NCI-H1694 treated with DMSO at 0.1 percent for 48 hours (cell line): ENCODE measurements around the gene SH3PXD2A.
"Not testable (repeated sequence)": the region's sequence is repeated elsewhere in the genome, so short reads cannot be mapped to it uniquely, and the experiment has no call there.

Experiments
- DNase-seq: peaks from one replicate; lab custom pipeline; 2025; lab: John Stamatoyannopoulos, UW

The SH3PXD2A gene

DNA sequence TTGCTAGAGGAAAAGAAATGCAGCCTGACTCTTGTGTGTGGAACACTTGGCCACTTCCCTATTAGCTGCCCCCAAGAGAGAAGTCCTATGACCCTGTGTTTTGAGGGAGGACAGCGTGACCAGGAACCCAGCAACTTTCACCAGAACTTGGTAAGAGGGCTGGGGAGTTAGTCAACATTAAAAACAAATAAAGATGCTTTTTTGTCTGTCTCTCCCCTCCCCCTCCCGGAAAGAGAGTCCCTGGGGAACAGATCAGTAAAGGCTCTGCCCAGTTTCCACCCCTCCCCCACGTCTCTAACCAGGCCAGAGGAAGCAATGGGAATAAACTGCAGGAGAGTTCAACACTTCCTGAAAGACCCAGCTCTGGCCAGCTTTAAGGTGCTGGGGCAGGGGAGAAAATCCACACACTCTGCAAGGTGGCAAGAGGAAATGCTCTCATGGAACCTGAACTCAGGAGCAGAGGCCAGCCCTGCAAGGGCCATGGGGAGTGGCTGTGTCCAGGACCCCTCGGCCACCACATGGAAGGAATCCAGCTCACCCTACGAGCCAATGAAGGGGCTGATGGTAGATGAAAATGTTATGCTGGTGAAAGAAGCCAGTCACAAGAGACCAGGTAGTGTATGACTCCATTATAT, 21.5 kb downstream of the SH3PXD2A start:
- no peak for DNase-seq

DNA sequence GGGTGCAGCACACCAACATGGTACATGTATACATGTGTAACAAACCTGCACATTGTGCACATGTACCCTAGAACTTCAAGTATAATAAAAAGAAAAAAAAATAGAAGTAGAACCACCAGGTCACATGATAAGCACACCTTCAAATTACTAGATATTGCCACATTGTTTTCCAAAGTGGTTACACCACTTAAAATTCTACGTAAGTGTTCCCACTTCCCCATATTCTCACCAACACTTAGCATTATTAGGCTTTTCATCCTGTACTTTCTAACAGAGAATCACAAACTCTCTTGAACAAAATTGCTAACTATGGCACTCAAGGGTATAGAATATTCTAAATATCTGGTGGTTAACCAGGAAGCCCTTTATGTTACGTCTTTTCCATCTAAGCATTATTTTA, 22.6 kb downstream of the SH3PXD2A start:
- DNase-seq, result no peak

DNA sequence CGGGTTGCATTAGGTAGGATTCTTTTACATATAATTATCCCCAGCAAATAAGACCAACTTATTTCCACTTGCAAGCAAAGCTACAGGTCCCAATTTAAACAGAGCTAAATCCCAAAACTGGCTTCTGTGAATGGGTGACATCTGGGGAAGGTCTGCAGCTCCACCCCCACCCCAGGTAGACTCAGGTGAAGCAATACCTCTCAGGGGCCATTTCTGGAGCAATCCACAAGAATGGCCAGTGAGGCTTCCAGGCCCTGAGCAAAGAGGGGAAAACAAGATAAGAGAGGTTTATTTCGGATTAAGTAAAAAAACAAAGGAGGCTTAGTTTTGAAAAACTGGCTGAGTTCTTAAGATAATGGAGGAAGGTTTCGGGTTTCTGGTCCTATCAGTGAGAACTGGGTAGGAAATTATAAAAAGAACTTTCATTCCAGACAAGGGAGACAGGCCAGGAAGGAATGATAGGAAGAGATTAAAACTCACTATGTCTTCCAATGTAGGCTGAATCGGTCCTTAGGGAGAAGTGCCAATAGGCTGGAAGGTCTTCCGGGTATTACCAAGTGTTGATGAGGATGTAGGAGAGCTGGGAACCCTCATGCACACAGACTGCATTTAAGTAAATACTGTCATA, 25.4 kb downstream of the SH3PXD2A start:
- DNase-seq, result no peak

DNA sequence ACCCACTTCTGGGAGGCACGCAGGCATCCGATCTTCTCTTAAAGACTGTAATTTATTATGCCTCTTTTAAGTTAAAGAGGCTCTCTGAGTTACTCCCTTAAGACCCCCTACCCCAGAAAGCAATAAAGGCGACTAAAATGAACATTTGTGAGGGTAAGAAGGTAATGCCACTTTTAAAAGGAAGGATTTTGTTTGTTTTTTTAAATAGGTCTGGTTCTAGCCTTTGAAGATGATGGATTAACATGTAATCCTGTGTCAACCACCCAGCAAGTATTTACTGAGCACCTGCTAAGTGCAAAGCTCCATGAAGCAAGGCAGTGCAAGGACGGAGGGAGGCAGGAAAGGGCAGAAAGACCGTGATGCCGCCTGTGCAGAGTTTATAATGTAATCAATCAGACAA, 26.1 kb downstream of the SH3PXD2A start:
- no peak for DNase-seq

DNA sequence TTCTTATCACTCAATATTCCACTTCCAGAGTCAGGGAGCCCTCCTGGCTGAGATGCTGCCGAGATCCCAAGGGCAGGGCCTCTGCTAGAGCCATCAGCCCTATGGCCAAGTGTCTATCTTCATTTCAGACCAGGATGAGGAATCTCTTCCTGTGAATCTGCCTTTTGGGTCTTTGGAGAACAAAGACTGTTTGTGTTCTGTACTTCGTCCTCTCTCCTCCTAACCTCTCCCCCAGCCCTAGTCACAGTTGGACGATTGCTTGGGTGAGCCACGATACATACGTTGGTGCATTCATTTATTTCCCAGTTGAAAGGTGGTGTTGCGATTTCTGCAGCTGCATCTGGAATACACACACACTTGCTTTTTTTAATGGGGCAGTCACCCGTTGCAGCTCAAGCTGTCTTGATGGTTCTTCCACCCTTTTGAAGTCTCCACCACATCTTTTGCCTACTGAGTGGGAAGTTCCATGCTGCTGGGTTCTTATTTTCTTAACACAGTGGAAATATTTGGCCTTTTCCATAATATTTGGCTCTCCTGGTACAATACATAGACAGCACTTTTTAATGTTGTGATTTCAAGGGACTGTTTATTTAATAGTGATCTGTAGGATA, 26.7 kb downstream of the SH3PXD2A start:
- no peak for DNase-seq

DNA sequence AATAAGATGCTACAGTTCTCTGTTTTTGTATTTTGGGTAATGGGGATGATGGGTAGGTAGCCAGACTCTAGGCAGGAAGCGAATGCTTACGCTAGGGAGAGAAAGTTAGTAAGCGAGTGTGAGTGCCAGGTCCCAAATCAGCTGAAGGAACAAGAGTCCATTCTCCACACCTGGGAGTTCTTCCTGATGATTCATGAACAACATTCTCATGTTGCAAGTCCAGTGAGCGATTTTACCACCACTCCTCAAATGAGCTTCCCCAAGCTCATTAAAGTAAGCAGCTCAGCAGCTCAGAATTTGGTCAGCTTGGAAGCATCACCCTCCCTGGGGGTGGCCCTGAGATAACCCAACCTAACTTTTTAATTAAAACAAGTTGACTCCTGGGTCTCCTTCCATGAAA, 27.3 kb downstream of the SH3PXD2A start:
- no peak for DNase-seq

DNA sequence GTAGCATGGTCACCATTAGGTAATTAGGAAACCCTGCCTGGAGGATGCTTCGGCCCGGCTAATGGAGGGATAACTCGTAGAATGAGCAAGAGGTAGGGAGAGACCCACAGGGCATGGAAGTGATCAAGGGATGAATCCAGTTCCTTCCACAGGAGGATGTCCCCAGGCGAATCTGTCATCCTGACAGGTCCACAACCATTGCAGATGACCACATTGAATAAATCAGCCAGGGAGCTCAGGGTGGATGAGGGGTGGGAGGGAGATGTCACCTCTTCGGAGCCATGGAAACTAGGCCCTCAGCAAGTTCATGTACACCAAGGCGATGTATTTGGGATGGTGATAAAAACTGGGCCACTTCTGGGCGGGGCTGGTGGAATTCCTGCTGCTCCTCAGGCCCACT, 28.5 kb downstream of the SH3PXD2A start:
- no peak for DNase-seq

DNA sequence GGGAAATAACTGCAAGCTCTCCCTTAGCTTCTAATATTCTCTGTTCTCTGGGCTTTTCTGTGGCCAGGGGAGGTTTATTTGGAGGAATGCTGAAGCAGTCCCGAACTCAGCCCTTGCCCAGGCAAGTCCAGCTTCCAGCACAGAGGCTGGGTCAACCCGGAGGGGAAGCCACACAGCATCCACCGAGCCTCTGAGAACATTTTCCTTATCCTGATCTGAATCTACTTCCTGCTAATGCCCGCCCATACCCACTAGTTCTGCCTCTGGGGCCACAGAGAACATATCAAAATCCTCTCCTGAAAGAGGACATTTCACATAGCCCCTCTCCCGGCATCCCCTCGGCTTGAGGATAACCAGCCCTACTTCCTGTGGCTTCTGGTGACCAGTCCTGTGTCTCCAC, 31.1 kb downstream of the SH3PXD2A start:
- DNase-seq, result no peak

DNA sequence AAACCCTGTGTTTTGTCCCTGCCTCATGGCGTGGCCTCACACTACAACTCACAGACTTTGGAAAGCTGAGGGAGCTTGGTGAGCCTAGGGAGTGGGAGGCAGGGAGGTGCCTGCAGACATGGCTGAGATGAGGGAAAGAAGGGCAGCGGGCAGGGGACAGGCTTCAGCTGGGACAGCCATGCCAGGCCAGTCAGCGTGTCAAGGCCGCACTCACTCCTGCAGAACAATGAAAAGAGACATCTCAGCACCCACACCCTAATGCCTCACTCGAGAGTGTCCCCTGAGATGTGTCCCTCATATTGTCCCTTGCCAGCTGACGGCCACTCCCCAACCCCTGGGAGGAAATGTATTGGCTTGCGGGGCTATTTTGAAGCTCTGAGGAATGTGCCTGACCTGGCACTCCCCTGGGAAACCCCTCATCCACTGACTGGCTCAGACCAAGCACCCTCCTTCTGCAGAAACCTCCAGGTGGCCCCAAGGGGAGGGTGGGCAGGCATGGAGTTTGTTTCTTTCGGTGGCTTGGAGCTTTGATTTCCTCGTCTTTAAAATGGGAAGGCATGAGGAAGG, 31.6 kb downstream of the SH3PXD2A start:
- DNase-seq, result no peak

DNA sequence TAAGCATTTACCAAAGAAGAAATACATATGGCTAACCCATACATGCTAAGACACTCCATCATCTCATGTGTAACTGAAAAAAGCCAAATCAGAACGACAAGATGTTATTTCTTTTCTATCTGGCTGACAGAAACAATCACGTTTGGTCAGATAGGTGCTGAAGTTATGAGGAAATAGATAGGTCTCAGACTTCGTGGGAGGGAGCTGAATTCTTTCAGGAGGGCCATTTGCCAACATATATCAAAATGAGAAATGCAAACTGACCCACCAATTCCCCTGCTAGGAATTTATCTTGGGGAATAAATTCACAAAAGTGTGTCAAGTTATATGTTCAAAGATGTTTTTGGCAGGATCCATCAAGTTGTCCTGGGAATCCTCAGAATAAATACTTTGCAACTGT, 32.6 kb downstream of the SH3PXD2A start:
- no peak for DNase-seq

DNA sequence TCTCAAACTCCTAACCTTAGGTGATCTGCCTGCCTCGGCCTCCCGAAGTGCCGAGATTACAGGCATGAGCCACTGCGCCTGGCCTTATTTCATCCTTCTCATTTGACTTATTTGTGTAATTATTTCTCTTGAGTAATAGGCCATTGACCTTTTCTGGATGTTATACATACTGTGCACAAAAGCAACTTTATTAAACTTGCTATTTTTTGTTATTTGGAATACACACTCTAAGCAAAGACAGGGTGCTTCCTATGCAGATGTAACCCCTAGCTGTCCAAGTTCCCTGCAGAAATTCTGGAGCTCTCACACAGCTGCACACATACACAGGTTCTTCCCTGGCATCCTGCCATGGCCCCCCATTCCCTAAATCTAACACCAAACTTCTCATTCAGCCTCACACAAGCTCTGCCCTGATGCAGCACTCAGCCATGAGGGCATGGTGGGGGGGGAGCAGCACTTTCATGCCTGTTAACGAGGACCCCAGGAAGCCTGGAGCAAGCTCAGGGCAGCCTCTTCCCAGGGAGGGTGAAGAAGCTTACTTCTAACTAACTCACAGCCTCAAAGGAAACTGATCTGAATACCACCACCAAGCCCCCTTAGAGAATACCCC, 33.2 kb downstream of the SH3PXD2A start:
- no peak for DNase-seq

DNA sequence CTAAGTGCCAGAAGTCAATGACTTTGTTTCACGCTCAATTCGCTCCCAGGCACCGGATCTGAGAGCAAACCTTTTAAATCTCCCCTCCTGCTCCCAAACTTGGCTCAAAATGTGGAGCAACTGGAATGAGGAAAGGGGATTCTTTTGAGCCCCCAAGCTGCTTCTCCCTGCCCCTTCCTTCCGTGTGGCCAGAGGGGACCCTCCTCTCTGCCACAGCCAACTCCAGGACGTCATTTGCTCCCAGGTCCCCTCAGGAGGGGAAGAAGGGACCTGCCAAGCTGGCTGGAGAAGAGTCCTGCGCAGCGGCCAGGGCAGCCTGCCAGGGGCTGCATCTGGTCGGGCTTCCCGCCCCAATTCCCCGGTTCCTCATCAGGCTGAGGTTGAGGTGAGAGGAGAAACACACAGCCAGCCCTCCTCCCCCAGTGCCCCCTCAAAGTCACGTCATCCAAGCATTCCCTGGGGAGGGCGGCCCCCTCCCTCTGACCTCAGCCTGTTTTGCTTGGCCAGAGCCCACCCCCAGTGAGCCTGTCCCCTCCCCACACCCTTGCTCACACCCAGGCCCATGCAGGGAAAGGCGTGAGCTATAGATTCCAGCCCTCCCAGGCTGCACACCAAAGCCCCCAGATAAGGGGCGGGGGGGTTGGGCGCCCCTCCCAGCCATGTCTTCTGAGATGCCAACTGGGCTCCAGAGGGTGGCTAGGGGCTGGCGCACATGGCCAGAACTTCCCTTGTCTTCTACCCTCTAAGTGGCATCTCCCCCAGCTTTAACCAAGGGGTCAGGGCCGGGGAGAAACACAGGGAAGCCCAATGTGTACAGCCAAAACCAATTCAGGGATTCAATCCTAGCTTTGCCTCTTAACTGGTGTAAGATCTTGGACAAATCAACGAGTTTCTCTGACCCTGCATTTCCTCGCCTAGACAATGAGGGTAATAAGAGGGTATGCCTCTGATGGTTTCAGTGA, 35.0 kb downstream of the SH3PXD2A start:
- peak; percentile 46 for DNase-seq

DNA sequence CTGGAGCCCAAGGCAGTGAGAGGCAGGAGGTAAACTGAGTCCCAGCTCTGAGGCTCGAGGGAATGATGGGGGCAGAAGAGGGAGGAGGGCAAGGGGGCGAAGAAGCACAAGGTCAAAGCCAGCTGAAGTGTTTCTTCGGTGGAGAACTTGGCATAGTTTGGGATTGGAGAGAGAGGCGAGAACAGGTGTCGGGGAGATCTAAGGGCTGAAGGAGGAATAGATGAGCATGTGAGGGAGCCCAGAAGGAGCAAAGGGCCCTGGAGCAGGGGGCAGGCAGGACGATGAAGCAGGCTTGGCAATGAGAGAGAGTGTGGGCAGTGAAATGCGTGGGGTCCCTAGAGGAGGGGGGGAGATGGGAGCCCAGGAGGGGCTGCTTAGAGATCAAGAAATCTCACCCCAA, 35.9 kb downstream of the SH3PXD2A start:
- DNase-seq, result no peak

DNA sequence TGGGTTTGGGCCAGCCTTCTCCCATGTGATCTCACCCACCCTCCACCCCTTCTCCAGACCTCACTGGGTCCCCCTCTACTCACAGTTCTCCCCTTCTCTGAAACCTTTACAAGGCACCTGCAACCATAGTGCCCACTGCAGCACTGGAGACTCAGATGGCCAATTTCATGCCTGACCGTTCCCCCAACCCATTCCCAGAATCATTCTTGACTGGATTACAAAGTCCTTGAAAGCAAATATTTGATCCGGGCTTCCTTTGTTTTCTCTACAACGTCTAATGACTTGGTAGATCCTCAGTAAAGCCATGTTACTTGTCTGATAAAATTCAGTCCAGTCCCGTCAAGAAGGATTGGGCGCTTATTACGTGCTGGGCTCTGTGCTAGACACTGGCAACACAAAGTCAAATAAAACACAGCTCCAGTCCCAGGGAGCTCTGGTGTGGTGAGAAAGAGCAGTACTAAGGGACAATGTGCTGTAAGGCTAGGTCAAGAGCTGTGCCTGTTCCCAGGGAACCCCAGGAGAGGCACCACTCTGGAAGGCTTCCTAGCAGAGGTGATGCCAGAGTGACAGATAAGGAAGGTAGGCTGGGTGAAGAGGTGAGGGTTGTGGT, 36.5 kb downstream of the SH3PXD2A start:
- DNase-seq, result no peak

DNA sequence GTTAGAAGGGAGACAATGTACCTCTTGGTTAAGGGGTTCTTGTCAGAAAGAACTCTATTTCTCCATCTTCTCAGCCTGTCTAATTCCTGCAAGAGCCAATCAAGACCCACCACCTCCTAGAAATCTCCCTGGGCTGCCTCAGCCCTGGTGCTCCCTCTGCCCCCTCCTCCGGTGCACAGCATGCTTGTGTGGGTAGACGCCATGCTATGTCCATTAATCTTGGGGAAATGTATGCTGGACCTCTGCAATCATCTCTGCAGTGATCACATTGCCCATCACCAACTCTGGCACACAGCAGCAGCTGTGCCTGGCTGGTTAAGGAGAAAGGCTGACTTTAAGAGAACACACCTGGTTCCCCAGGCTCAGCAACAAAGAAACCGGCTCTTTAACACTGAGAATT, 37.3 kb downstream of the SH3PXD2A start:
- DNase-seq, result no peak

DNA sequence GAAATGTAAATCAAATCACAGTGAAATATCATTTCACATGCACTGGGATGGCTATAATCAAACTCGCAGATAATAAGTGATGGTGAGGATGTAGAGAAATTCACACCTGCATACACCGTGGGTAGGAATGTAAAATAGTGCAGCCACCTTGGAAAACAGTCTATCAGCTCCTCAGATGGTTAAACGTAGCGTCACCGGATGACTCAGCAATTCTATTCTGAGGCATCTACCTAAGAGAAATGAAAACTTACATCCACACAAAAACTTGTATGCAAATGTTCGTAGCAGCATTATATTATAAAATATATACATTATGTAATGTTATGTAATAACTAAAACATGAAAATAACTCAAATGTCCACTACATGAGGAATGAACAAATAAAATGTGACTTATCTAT, 38.9 kb downstream of the SH3PXD2A start:
- DNase-seq, result no peak

DNA sequence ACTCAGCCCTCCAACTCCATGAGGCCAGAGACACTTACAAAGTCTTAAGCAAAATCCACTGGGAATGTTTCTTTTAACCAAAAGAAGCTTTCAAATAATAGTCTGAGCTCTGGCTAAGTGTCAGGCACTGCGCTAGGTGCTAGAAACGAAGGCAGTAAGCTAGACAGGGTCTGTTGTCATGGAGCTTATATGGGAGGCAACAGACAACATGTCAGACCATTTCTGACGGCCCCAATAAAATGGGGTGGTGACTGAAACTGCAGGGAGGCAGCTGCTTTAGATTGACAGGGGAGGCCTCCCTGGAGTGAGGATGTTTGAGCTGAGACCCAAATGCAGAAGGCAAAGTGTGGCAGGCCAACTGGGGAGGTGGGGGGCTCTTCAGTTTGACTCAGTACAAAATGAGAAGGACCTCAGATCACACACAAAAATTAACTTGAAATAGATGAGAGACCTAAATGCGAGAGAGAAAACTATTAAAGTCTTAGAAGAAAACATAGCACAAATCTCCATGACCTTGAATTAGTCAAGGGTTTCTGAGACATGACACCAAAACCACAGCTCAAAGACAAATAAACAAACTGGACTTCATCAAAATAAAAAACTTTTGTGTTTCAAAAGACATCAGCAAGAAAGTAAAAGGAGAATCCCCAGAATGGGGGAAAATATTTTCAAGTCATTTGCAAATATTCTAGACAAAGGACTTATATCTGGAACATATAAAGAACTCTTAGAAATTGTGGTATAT, 40.6 kb downstream of the SH3PXD2A start:
- DNase-seq, result no peak

DNA sequence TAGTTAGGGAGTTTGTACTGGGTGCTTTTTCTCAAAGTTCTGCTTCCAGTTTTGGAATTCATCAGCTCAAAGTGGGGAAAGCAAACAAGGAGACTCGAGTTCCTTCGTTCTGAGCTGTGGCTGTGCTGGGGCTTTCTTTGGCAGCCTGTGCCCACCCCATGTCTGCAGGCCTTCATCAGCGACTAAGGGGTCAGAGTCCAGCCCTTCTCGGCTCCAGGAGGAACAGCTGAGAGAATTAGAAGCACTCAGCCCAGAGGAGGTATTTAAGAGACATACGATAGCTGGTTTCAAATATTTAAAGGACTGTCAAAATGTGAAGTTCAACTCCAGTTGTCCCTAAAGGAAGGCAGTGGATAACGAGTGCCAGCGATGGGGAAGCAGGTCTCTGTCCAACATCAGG, 41.3 kb downstream of the SH3PXD2A start:
- no peak for DNase-seq

DNA sequence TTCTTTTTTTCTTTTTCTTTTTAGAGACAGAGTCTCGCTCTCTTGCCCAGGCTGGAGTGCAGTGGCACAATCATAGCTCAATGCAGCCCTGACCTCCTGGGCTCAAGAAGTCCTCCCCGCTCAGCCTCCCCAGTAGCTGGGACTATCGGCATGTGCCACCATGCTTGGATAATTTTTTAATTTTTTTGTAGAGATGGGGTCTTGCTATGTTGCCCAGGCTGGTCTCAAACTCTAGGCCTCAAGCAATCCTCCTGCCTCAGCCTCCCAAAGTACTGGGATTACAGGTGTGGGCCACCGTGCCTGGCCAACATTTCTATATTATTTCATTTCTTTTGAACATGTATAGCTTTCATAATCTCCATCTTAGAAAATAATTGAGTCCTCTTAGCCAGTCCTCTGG, 42.1 kb downstream of the SH3PXD2A start:
- DNase-seq, result not testable (repeated sequence)

DNA sequence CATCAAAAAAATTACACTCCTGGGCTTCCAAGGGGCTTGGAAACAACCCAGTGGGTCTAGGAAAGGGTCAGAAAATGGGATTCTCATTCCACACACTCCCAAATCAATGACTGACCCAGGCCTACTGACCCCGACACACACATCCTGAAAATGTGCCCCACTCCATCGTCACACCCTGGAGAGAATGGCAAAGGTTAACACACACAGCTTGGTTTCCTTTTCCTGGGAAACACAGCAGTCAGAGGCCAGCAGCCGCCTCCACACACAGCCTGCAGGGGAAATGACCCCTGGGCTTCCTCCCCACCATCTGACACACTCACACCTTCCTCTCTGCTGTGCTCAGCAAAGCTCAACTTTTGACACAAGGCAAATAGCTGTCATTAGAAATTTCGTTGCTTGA, 42.9 kb downstream of the SH3PXD2A start:
- DNase-seq, result no peak

DNA sequence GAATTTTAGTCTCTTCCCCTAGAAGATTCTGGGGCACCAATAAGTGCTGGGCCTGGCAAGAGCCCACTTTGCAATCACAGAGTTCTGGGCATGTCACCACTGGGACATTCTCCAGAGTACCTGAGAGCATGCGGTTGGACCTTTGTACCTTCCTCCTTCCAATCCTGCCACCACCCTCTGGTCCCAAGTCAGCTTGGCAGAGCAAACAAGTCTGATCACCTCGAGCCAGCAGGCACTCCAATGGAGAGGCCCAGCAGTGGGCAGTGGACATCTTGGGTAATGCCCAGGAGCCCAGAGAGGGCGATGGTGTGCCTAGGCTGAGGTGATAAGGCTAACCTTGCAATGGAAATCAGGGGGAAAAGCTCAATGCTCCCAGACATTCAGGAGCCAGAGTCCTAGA, 43.4 kb downstream of the SH3PXD2A start:
- no peak for DNase-seq
